GM12801 (cell line): Measurements from ENCODE around the gene ZNF267.

Experiments
- CTCF ChIP-seq: IDR thresholded peaks from one replicate; pipeline ENCODE4 v1.5.1; 2011; ENCODE audit warnings: control low read depth; ENCODE audit not compliant: insufficient read length; ENCODE audit errors: extremely low read depth

Gene ZNF267

GRCh38 chr16:31893824-31894223 is 20.2 kb downstream of the ZNF267 start:
- no peak for TF ChIP-seq CTCF

- TF ChIP-seq CTCF, result no peak
Observed at GRCh38 chr16:31897283-31897682, 23.7 kb downstream of the ZNF267 start.

GRCh38 chr16:31899505-31899904 is 25.9 kb downstream of the ZNF267 start:
- no peak for TF ChIP-seq CTCF

GRCh38 chr16:31913668-31914067 is 40.1 kb downstream of the ZNF267 start:
- TF ChIP-seq CTCF, result no peak

GRCh38 chr16:31916056-31916488 is 42.5 kb downstream of the ZNF267 start:
- no peak for TF ChIP-seq CTCF

- TF ChIP-seq CTCF, result no peak
Observed at GRCh38 chr16:31920373-31920772, 46.8 kb downstream of the ZNF267 start.
